AG09319 (cell line): ENCODE data around the gene RIMS4.

Experiments used
- DNase-seq: peaks from one replicate; pipeline ENCODE4 v3.0.0-alpha.2; 2010; ENCODE audit warnings: low read depth; ENCODE audit errors: extremely low read depth
- TF ChIP-seq, protein P1 (sequence below): IDR thresholded peaks from 2 replicates; pipeline ENCODE4 v1.5.1; 2011; ENCODE audit warnings: low read depth, mild to moderate bottlenecking, inconsistent platforms, low read length, moderate library complexity

Gene RIMS4

GRCh38 chr20:44709380-44709779 is 101.0 kb downstream of the RIMS4 start:
- no peak for DNase-seq
- TF ChIP-seq, protein P1, sequence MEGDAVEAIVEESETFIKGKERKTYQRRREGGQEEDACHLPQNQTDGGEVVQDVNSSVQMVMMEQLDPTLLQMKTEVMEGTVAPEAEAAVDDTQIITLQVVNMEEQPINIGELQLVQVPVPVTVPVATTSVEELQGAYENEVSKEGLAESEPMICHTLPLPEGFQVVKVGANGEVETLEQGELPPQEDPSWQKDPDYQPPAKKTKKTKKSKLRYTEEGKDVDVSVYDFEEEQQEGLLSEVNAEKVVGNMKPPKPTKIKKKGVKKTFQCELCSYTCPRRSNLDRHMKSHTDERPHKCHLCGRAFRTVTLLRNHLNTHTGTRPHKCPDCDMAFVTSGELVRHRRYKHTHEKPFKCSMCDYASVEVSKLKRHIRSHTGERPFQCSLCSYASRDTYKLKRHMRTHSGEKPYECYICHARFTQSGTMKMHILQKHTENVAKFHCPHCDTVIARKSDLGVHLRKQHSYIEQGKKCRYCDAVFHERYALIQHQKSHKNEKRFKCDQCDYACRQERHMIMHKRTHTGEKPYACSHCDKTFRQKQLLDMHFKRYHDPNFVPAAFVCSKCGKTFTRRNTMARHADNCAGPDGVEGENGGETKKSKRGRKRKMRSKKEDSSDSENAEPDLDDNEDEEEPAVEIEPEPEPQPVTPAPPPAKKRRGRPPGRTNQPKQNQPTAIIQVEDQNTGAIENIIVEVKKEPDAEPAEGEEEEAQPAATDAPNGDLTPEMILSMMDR: no peak

DNA sequence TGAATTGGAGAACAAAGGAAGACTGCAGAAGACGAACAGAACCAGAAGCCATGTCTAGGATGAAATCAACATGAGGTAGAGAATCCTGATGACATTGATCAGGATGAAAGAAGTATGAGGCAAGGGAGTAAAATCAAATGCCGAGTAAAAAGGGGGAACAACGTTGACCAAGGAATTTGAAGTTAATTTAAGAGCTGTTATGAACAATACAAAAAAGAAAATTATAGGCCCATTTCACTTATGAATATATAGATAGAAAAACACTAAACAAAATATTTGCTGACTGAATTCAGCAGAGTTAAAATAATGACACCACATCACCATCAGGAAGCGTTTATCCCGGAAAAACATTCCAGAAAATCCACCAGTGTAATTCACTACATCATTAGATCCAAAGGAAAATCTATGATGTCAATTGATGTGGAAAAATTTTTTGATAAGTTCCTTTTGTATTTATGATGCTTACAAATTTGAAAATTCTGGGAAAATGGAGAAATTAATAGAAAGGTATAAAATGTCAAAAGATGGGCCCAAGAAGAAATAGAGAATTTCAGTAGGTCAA is 103.2 kb downstream of the RIMS4 start:
- no peak for DNase-seq
- TF ChIP-seq, protein P1: no peak

GRCh38 chr20:44706301-44707017 is 103.9 kb downstream of the RIMS4 start:
- TF ChIP-seq, protein P1: no peak
- no peak for DNase-seq

GRCh38 chr20:44705364-44706094 is 104.8 kb downstream of the RIMS4 start:
- no peak for DNase-seq
- TF ChIP-seq, protein P1: no peak

- peak; percentile 80 for DNase-seq
- TF ChIP-seq, protein P1: no peak
Measured at GRCh38 chr20:44704551-44704971, 105.8 kb downstream of the RIMS4 start.

DNA sequence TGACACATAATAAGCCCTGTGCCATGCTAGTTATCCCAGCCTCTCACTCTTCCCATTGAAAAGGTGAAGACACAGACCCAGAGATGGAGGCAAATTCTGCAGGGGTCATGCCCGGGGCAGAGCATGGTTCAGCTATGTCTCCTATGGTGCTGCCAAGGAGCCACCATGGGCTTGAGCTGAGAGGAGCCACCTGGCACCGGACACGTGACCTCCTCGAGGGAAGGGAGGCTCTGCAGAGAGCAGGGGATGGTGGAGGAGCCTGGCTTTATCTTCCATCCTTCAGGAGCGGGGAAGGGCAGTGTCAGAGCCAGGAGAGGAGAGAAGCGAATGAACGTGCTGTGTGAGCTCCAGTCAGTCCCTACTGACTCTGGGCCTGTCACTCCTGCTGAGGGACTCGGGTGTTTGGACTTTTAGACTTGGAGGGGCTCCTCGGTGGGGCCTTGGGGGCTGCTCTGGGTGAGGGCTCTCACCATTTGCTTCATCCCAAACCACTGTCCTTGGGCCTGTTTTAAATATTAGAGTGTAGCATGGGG is 106.3 kb downstream of the RIMS4 start:
- DNase-seq: no peak
- TF ChIP-seq, protein P1: no peak
